ENCODE results near the gene RIPOR3.
"Not testable (repeated sequence)": the region's sequence is repeated elsewhere in the genome, so short reads cannot be mapped to it uniquely, and the experiment has no call there.

RIPOR3 gene

GRCh38 chr20:50628853-50629669, 62.3 kb downstream of the RIPOR3 start:
- Histone ChIP-seq H3K4me3 (no peak overlapping the region), H3K27ac (no peak overlapping the region)
- no peak for TF ChIP-seq CTCF (IDR thresholded peaks at IDR 0.05)
- no peak for DNase-seq (ENCODE audit: low spot score)

GRCh38 chr20:50628332-50628731, 63.0 kb downstream of the RIPOR3 start:
- Histone ChIP-seq H3K27ac (no peak overlapping the region), H3K4me3 (no peak overlapping the region)
- DNase-seq (ENCODE audit: low spot score): no peak
- TF ChIP-seq CTCF (IDR thresholded peaks at IDR 0.05): no peak

GRCh38 chr20:50627747-50628146, 63.6 kb downstream of the RIPOR3 start:
- Histone ChIP-seq H3K27ac (no peak overlapping the region), H3K4me3 (no peak overlapping the region)
- TF ChIP-seq CTCF (IDR thresholded peaks at IDR 0.05): no peak
- DNase-seq (ENCODE audit: low spot score): no peak

GRCh38 chr20:50625986-50626677, 65.2 kb downstream of the RIPOR3 start:
- no peak overlapping the region for H3K4me3 ChIP-seq
- peak overlapping the region in 1 of 2 donors; percentile 27 for H3K27ac ChIP-seq
- TF ChIP-seq CTCF (IDR thresholded peaks at IDR 0.05): peak; percentile 49
- DNase-seq (ENCODE audit: low spot score): no peak

GRCh38 chr20:50624351-50625016, 66.9 kb downstream of the RIPOR3 start:
- no peak overlapping the region for H3K27ac ChIP-seq
- TF ChIP-seq CTCF (IDR thresholded peaks at IDR 0.05): no peak
- no peak for DNase-seq (ENCODE audit: low spot score)
- H3K4me3 ChIP-seq: no peak overlapping the region

- DNase-seq (ENCODE audit: low spot score): no peak
- H3K27ac ChIP-seq: no peak overlapping the region
- TF ChIP-seq CTCF (IDR thresholded peaks at IDR 0.05): no peak
Measured at GRCh38 chr20:50621068-50621665, 70.2 kb downstream of the RIPOR3 start.

GRCh38 chr20:50620459-50620858, 70.9 kb downstream of the RIPOR3 start:
- H3K27ac ChIP-seq; H3K4me3 ChIP-seq; DNase-seq (ENCODE audit: low spot score): not testable (repeated sequence)

More at GRCh38 chr20:50621068-50621665, 70.2 kb downstream of the RIPOR3 start:
- no peak overlapping the region for H3K4me3 ChIP-seq

Measured in coronary artery (tissue), 2 donors.